ENCODE results near the gene NFIA. TPM values are rescaled to one million over a fixed set of nuclear protein-coding genes. Genes with fewer than 3 reads are reported as not detected.
A peak's percentile ranks its signal among the peaks of the same experiment; 100 is the strongest.
"Not testable (repeated sequence)": the region's sequence is repeated elsewhere in the genome, so short reads cannot be mapped to it uniquely, and the experiment has no call there.

NFIA gene
- total RNA-seq, 8 experiments from 2014 or later: 1.0 to 57.6 (median 9.2) TPM

GRCh38 chr1:61067446-61068019, 14.8 kb upstream of the NFIA start:
- peak in 2 of 8 experiments; percentile 96 to 100 for ATAC-seq (replicated peaks in 6 of 8)
- 59 to 100% (median 96%) methylated on average over 1 to 4 of the region's 4 CpGs for WGBS, 10 experiments
- Histone ChIP-seq H3K4me3 (no peak overlapping the region), H3K4me1 (replicated peaks in 1 of 2) (no peaks in the 10 kb centered on the region), H3K27ac (no peak overlapping the region)
- in situ Hi-C loops (cut with MboI; ENCODE audit: low pct_unique_long_range_greater_than_20kb in 2 of 9, low sequenced_read_pairs in 9 of 9, unreplicated experiment in 9 of 9): loop anchor here in 3 of 9 experiments (25.0 kb wide), 2 partner anchors 270 to 370 kb away; no protein-coding TSS in a partner anchor

- no peak for ATAC-seq (replicated peaks in 6 of 8)
- in situ Hi-C loops (cut with MboI; ENCODE audit: low pct_unique_long_range_greater_than_20kb in 2 of 9, low sequenced_read_pairs in 9 of 9, unreplicated experiment in 9 of 9): loop anchor here in 3 of 9 experiments (25.0 kb wide), 2 partner anchors 267 to 367 kb away; no protein-coding TSS in a partner anchor
- Histone ChIP-seq H3K4me3 (no peak overlapping the region), H3K4me1 (replicated peaks in 1 of 2) (no peaks in the 10 kb centered on the region), H3K27ac (no peak overlapping the region)
- 80 to 100% (median 95%) methylated on average over 1 to 4 of the region's 4 CpGs; no CpG with 5 or more reads in 1 of the 10 experiments for WGBS, 10 experiments
Observed at GRCh38 chr1:61070054-61070453, 12.3 kb upstream of the NFIA start.

- Histone ChIP-seq H3K4me1 (replicated peaks in 1 of 2) (peaks cover 3 to 5% of the 10 kb centered on the region in 2 donors), H3K27ac (no peak overlapping the region), H3K4me3 (no peak overlapping the region)
- in situ Hi-C loops (cut with MboI; ENCODE audit: low pct_unique_long_range_greater_than_20kb in 2 of 9, low sequenced_read_pairs in 9 of 9, unreplicated experiment in 9 of 9): loop anchor here in 3 of 9 experiments (25.0 kb wide), 2 partner anchors 266 to 366 kb away; no protein-coding TSS in a partner anchor
- ATAC-seq (replicated peaks in 6 of 8): no peak
- 31 to 88% (median 56%) methylated on average over 3 to 6 of the region's 6 CpGs for WGBS, 10 experiments
Observed at GRCh38 chr1:61071205-61072130, 10.9 kb upstream of the NFIA start.

GRCh38 chr1:61073871-61074270, 8.5 kb upstream of the NFIA start:
- no peak for ATAC-seq (replicated peaks in 6 of 8)
- WGBS, 10 experiments: 89 to 100% (median 98%) methylated on average over 4 to 5 of the region's 5 CpGs; no CpG with 5 or more reads in 3 of the 10 experiments
- in situ Hi-C loops (cut with MboI; ENCODE audit: low pct_unique_long_range_greater_than_20kb in 2 of 9, low sequenced_read_pairs in 9 of 9, unreplicated experiment in 9 of 9): loop anchor here in 3 of 9 experiments (25.0 kb wide), 2 partner anchors 263 to 363 kb away; no protein-coding TSS in a partner anchor
- Histone ChIP-seq H3K4me3 (no peak overlapping the region), H3K4me1 (replicated peaks in 1 of 2) (peaks cover 6 to 13% of the 10 kb centered on the region in 2 donors), H3K27ac (no peak overlapping the region)

GRCh38 chr1:61075833-61076232, 6.5 kb upstream of the NFIA start:
- H3K4me1 ChIP-seq (replicated peaks in 1 of 2): peaks cover 21 to 23% of the 10 kb centered on the region in 2 donors
- in situ Hi-C loops (cut with MboI; ENCODE audit: low pct_unique_long_range_greater_than_20kb in 2 of 9, low sequenced_read_pairs in 9 of 9, unreplicated experiment in 9 of 9): loop anchor here in 1 of 9 experiments (25.0 kb wide), 1 partner anchor 361 kb away; no protein-coding TSS in a partner anchor
- not testable (repeated sequence) for ATAC-seq (replicated peaks in 6 of 8); H3K27ac ChIP-seq
- 60 to 100% (median 70%) methylated on average over 2 to 16 of the region's 16 CpGs; no CpG with 5 or more reads in 1 of the 10 experiments for WGBS, 10 experiments
- peak overlapping the region in 1 of 5 donors; percentile 41 for H3K4me3 ChIP-seq

GRCh38 chr1:61076728-61077675, 5.4 kb upstream of the NFIA start:
- peak overlapping the region; percentile 12 to 47 for H3K27ac ChIP-seq
- peak; percentile 58 to 91 (median 88) for ATAC-seq (replicated peaks in 6 of 8)
- peaks cover 23% of the 10 kb centered on the region in 2 donors for H3K4me1 ChIP-seq (replicated peaks in 1 of 2)
- H3K4me3 ChIP-seq: peak overlapping the region; percentile 33 to 46 (median 42)
- in situ Hi-C loops (cut with MboI; ENCODE audit: low pct_unique_long_range_greater_than_20kb in 2 of 9, low sequenced_read_pairs in 9 of 9, unreplicated experiment in 9 of 9): loop anchor here in 1 of 9 experiments (25.0 kb wide), 1 partner anchor 360 kb away; no protein-coding TSS in a partner anchor
- 0 to 9% (median 1%) methylated on average over 3 to 42 of the region's 49 CpGs for WGBS, 10 experiments

GRCh38 chr1:61077676-61078541, 4.5 kb upstream of the NFIA start:
- WGBS, 10 experiments: 0 to 10% (median 5%) methylated on average over 7 to 19 of the region's 19 CpGs
- ATAC-seq (replicated peaks in 6 of 8): peak; percentile 57 to 71 (median 67)
- H3K4me1 ChIP-seq (replicated peaks in 1 of 2): peaks cover 23% of the 10 kb centered on the region in 2 donors
- peak overlapping the region in 1 of 2 donors; percentile 47 for H3K27ac ChIP-seq
- peak overlapping the region; percentile 33 to 46 (median 42) for H3K4me3 ChIP-seq
- in situ Hi-C loops (cut with MboI; ENCODE audit: low pct_unique_long_range_greater_than_20kb in 2 of 9, low sequenced_read_pairs in 9 of 9, unreplicated experiment in 9 of 9): loop anchor here in 1 of 9 experiments (25.0 kb wide), 1 partner anchor 359 kb away; no protein-coding TSS in a partner anchor

- peaks cover 23% of the 10 kb centered on the region in 2 donors for H3K4me1 ChIP-seq (replicated peaks in 1 of 2)
- H3K4me3 ChIP-seq: peak overlapping the region in 3 of 5 donors; percentile 41 to 46 (median 42)
- in situ Hi-C loops (cut with MboI; ENCODE audit: low pct_unique_long_range_greater_than_20kb in 2 of 9, low sequenced_read_pairs in 9 of 9, unreplicated experiment in 9 of 9): loop anchor here in 1 of 9 experiments (25.0 kb wide), 1 partner anchor 359 kb away; no protein-coding TSS in a partner anchor
- ATAC-seq (replicated peaks in 6 of 8): no peak
- peak overlapping the region in 1 of 2 donors; percentile 37 for H3K27ac ChIP-seq
- WGBS, 10 experiments: 0 to 58% (median 27%) methylated on average over 2 to 7 of the region's 7 CpGs
Observed at GRCh38 chr1:61078618-61079295, 3.6 kb upstream of the NFIA start.

GRCh38 chr1:61079296-61079897, 3.0 kb upstream of the NFIA start:
- H3K4me1 ChIP-seq (replicated peaks in 1 of 2): peaks cover 23 to 27% of the 10 kb centered on the region in 2 donors
- WGBS, 10 experiments: 3 to 60% (median 40%) methylated on average over 1 to 5 of the region's 5 CpGs; no CpG with 5 or more reads in 1 of the 10 experiments
- no peak for ATAC-seq (replicated peaks in 6 of 8)
- H3K4me3 ChIP-seq: peak overlapping the region in 2 of 5 donors; percentile 8 to 18
- in situ Hi-C loops (cut with MboI; ENCODE audit: low pct_unique_long_range_greater_than_20kb in 2 of 9, low sequenced_read_pairs in 9 of 9, unreplicated experiment in 9 of 9): loop anchor here in 1 of 9 experiments (25.0 kb wide), 1 partner anchor 358 kb away; no protein-coding TSS in a partner anchor
- H3K27ac ChIP-seq: peak overlapping the region in 1 of 2 donors; percentile 4

- WGBS, 10 experiments: 0 to 3% (median 0%) methylated on average over 5 to 14 of the region's 14 CpGs; no CpG with 5 or more reads in 3 of the 10 experiments
- peak overlapping the region in 2 of 5 donors; percentile 8 to 18 for H3K4me3 ChIP-seq
Observed at GRCh38 chr1:61079898-61080336, 2.4 kb upstream of the NFIA start.

More at GRCh38 chr1:61079898-61080336, 2.4 kb upstream of the NFIA start:
- in situ Hi-C loops (cut with MboI; ENCODE audit: low pct_unique_long_range_greater_than_20kb in 2 of 9, low sequenced_read_pairs in 9 of 9, unreplicated experiment in 9 of 9): loop anchor here in 1 of 9 experiments (25.0 kb wide), 1 partner anchor 357 kb away; no protein-coding TSS in a partner anchor
- peaks cover 23 to 27% of the 10 kb centered on the region in 2 donors for H3K4me1 ChIP-seq (replicated peaks in 1 of 2)
- H3K27ac ChIP-seq: peak overlapping the region in 1 of 2 donors; percentile 4
- peak in 4 of 8 experiments; percentile 1 to 3 (median 2) for ATAC-seq (replicated peaks in 6 of 8)

All from motor neuron (in vitro differentiated cells).